ENCODE data around the gene TPR. TPM values are rescaled to one million over a fixed set of nuclear protein-coding genes. Genes with fewer than 3 reads are reported as not detected.

Gene TPR
- total and polyA plus RNA-seq, 2 of the 8 experiments (the other 6 are each of a cell fraction or from before 2014, with no cell fraction given), result 57.1 to 102 TPM

GRCh38 chr1:186311375-186312051 lies 63.5 kb downstream of the TPR start (continued):
- TF ChIP-seq CTCF (IDR thresholded peaks at IDR 0.05; ENCODE audit: control extremely low read depth in 1 of 3, insufficient read depth in 1 of 3, low read depth in 1 of 3, low read length in 3 of 3), result no peak
- no peak for TF ChIP-seq RBBP5 (IDR thresholded peaks at IDR 0.05; ENCODE audit: borderline replicate concordance, low read depth, low read length)
- TF ChIP-seq ATF3 (IDR thresholded peaks at IDR 0.05; ENCODE audit: insufficient read depth, low read depth, low read length), result no peak
- no peak for TF ChIP-seq BCL11A (IDR thresholded peaks at IDR 0.05; ENCODE audit: low read depth in 2 of 2, low read length in 2 of 2)
